CD14-positive monocyte (primary cell): Measurements from ENCODE around the gene WNT7B. TPM values are rescaled to one million over a fixed set of nuclear protein-coding genes. Genes with fewer than 3 reads are reported as not detected.

Source experiments
- DNase-seq, 3 donors: peaks; one replicate each; pipeline ENCODE4 v3.0.0-alpha.2; 2011 to 2022
- H2AFZ ChIP-seq: 2 replicates; pipeline ENCODE4 v1.6.0; 2012; ENCODE audit warnings: mild to moderate bottlenecking, low read depth, low read length, inconsistent platforms; ENCODE audit not compliant: insufficient read depth, poor library complexity, severe bottlenecking
- H3K27ac ChIP-seq, 2 donors: 1 replicate in 1 of 2; 2 replicates in 1 of 2; pipeline ENCODE4 v1.5.1; 2012 to 2013; ENCODE audit warnings: low read length in 2 of 2, control low read depth in 1 of 2, inconsistent platforms in 1 of 2, low read depth in 1 of 2, mild to moderate bottlenecking in 1 of 2
- H3K27me3 ChIP-seq, 2 donors: one replicate each; pipeline versions ENCODE4 v1.6.0 to v1.6.1; 2011 to 2013; ENCODE audit warnings: low read length in 2 of 2; ENCODE audit not compliant: control insufficient read depth in 2 of 2, insufficient read depth in 2 of 2
- H3K36me3 ChIP-seq, 2 donors: replicated peaks in 1 of 2; 1 replicate in 1 of 2; 2 replicates in 1 of 2; pipeline versions ENCODE4 v1.5.1 to v1.6.1; 2012 to 2013; ENCODE audit warnings: low read length in 2 of 2, control low read depth in 1 of 2, inconsistent platforms in 1 of 2, mild to moderate bottlenecking in 1 of 2; ENCODE audit not compliant: insufficient read depth in 2 of 2, control insufficient read depth in 1 of 2
- H3K4me1 ChIP-seq, 2 donors: 1 replicate in 1 of 2; 2 replicates in 1 of 2; pipeline versions ENCODE4 v1.5.1 to v1.6.1; 2012 to 2013; ENCODE audit warnings: low read length in 2 of 2, control low read depth in 1 of 2, inconsistent platforms in 1 of 2, mild to moderate bottlenecking in 1 of 2, moderate library complexity in 1 of 2; ENCODE audit not compliant: insufficient read depth in 2 of 2, control insufficient read depth in 1 of 2
- H3K4me2 ChIP-seq: replicated peaks from 2 replicates; pipeline ENCODE3; 2012; ENCODE audit warnings: low read length, moderate library complexity, mild to moderate bottlenecking; ENCODE audit not compliant: poor library complexity, severe bottlenecking; ENCODE audit errors: extremely low read depth
- H3K4me3 ChIP-seq, 3 experiments: fragments of 200-600 bp in 1 of 3; sonication (generic) in 1 of 3; replicated peaks in 1 of 3; 1 replicate in 2 of 3; 2 replicates in 1 of 3; pipeline ENCODE4 v1.5.1; 2011 to 2013; ENCODE audit warnings: low read length in 3 of 3, mild to moderate bottlenecking in 3 of 3, control low read depth in 2 of 3, low read depth in 2 of 3, inconsistent platforms in 1 of 3, moderate library complexity in 1 of 3
- H3K79me2 ChIP-seq: 2 replicates; pipeline ENCODE4 v1.6.0; 2012; ENCODE audit warnings: mild to moderate bottlenecking, control low read depth, inconsistent platforms, low read length, moderate library complexity; ENCODE audit not compliant: insufficient read depth
- H3K9ac ChIP-seq: 2 replicates; pipeline ENCODE4 v1.6.0; 2017; ENCODE audit warnings: low read length, mild to moderate bottlenecking; ENCODE audit not compliant: insufficient read depth, poor library complexity, severe bottlenecking
- H3K9me3 ChIP-seq, 2 donors: replicated peaks in 1 of 2; 1 replicate in 1 of 2; 2 replicates in 1 of 2; pipeline versions ENCODE4 v1.5.1 to v1.6.1; 2012 to 2013; ENCODE audit warnings: low read length in 2 of 2, control low read depth in 1 of 2; ENCODE audit not compliant: control insufficient read depth in 1 of 2, insufficient read depth in 1 of 2
- H4K20me1 ChIP-seq: 2 replicates; pipeline ENCODE4 v1.6.0; 2012; ENCODE audit warnings: mild to moderate bottlenecking, low read length, control low read depth, moderate library complexity; ENCODE audit not compliant: insufficient read depth
- H3K27ac Mint-ChIP-seq, 7 donors: one replicate each; pipeline ENCODE4 v1.8.0; 2020; ENCODE audit warnings: mild to moderate bottlenecking in 7 of 7, mixed read lengths in 7 of 7, moderate library complexity in 6 of 7, inconsistent platforms in 2 of 7
- H3K27me3 Mint-ChIP-seq, 3 donors: one replicate each; pipeline ENCODE4 v1.8.0; 2021 to 2022; ENCODE audit warnings: low read depth in 3 of 3, mild to moderate bottlenecking in 3 of 3, mixed read lengths in 3 of 3, moderate library complexity in 3 of 3, inconsistent platforms in 1 of 3
- H3K36me3 Mint-ChIP-seq, 2 donors: one replicate each; pipeline ENCODE4 v1.8.0; 2020; ENCODE audit warnings: mixed read lengths in 2 of 2, inconsistent platforms in 1 of 2, mild to moderate bottlenecking in 1 of 2
- H3K4me1 Mint-ChIP-seq: one replicate; pipeline ENCODE4 v1.8.0; 2020; ENCODE audit warnings: mild to moderate bottlenecking, mixed read lengths
- H3K4me3 Mint-ChIP-seq, 2 donors: one replicate each; pipeline ENCODE4 v1.8.0; 2020; ENCODE audit warnings: mild to moderate bottlenecking in 2 of 2, mixed read lengths in 2 of 2, moderate library complexity in 1 of 2
- H3K9me3 Mint-ChIP-seq, 7 donors: one replicate each; pipeline ENCODE4 v1.8.0; 2020 to 2022; ENCODE audit warnings: mixed read lengths in 7 of 7, mild to moderate bottlenecking in 6 of 7, moderate library complexity in 6 of 7, inconsistent platforms in 2 of 7
- WGBS: methylation state at CpG from one replicate; pipeline ENCODE4 v1.1.5; 2013; ENCODE audit warnings: missing lambda C conversion rate; ENCODE audit not compliant: insufficient coverage; 5-methylcytosine and 5-hydroxymethylcytosine counted together
- intact Hi-C, 2 donors: fragments of 100-400 bp; cut with micrococcal nuclease; formaldehyde crosslinking; loops; one replicate each; pipeline versions ENCODE4 v1.15.0 to v1.15.1; 2023
- polyA plus RNA-seq, 3 donors: library from polyadenylated mRNA; depleted of rRNA in 1 of 3; unstranded in 2 of 3; stranded (reverse) in 1 of 3; fragments of 300-500 nt in 2 of 3; fragments of >200 nt in 1 of 3; fragmentation: Illumina TruSeq in 2 of 3; gene quantifications; 1 replicate in 2 of 3; 2 replicates in 1 of 3; pipeline ENCODE4 v1.2.3, GENCODE V29; 2012 to 2021
- TF ChIP-seq, protein P1 (sequence below): fragments of 200-600 bp; IDR thresholded peaks from one replicate; pipeline ENCODE4 v1.8.0; 2022; ENCODE audit warnings: antibody characterized with exemption, mild to moderate bottlenecking

Gene WNT7B
- polyA plus RNA-seq, 3 donors: not detected

DNA sequence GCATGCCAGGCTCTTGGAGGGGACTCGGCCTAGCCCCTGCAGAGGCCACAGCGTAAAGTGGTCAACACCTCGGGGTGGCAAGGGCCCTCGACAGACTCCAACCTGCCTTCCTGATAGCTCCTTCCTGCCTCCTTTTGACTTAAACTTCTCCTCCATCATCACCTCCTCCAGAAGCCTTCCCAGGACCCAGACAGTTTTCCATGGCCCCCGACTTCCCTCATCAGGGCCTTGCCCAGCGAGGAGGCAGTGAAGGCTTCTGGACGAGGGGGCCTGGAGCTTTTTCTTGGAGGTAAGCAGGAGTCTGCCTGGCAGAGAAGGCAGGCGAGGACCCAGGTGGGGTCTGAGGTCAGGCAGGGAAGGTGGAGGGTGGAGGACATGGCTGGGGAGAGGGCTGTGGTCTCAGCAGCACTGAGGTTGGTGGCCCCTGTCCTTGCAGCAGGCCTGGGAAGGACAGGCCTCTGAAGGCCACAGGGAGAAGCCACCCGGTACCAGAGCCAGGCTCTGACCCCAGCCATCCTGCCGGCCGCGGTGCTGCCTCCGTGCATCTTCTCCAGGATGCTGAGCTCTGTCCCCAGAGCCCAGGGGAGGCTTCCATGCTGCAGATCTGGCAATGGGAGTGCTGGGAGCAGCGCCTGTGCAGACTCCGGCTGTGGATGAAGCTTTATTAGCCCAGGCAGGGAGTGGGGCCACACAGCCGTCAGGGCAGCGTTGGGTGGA lies 81.4 kb downstream of the WNT7B start:
- WGBS: 96% methylated on average over 17 of the region's 17 CpGs
- peaks cover 10 to 33% (median 16%) of the 10 kb centered on the region in 3 donors for H3K27me3 Mint-ChIP-seq
- H3K4me3 ChIP-seq: no peak overlapping the region
- no peaks in the 10 kb centered on the region for H3K36me3 Mint-ChIP-seq
- no peak overlapping the region for H3K27ac Mint-ChIP-seq
- no peak overlapping the region for H3K27ac ChIP-seq
- H4K20me1 ChIP-seq: no peaks in the 10 kb centered on the region
- no peaks in the 10 kb centered on the region for H3K36me3 ChIP-seq
- intact Hi-C loops: no loop called here
- H3K4me1 ChIP-seq: no peaks in the 10 kb centered on the region
- H3K9me3 ChIP-seq: no peaks in the 10 kb centered on the region
- peaks cover 0 to 5% (median 0%) of the 10 kb centered on the region in 7 donors for H3K9me3 Mint-ChIP-seq
- no peak overlapping the region for H3K9ac ChIP-seq
- no peaks in the 10 kb centered on the region for H3K79me2 ChIP-seq
- H3K27me3 ChIP-seq: peaks cover 0 to 20% of the 10 kb centered on the region in 2 donors
- TF ChIP-seq, protein P1, sequence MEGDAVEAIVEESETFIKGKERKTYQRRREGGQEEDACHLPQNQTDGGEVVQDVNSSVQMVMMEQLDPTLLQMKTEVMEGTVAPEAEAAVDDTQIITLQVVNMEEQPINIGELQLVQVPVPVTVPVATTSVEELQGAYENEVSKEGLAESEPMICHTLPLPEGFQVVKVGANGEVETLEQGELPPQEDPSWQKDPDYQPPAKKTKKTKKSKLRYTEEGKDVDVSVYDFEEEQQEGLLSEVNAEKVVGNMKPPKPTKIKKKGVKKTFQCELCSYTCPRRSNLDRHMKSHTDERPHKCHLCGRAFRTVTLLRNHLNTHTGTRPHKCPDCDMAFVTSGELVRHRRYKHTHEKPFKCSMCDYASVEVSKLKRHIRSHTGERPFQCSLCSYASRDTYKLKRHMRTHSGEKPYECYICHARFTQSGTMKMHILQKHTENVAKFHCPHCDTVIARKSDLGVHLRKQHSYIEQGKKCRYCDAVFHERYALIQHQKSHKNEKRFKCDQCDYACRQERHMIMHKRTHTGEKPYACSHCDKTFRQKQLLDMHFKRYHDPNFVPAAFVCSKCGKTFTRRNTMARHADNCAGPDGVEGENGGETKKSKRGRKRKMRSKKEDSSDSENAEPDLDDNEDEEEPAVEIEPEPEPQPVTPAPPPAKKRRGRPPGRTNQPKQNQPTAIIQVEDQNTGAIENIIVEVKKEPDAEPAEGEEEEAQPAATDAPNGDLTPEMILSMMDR: no peak
- no peak overlapping the region for H3K4me2 ChIP-seq
- DNase-seq: no peak
- peaks cover 3% of the 10 kb centered on the region for H3K4me1 Mint-ChIP-seq
- H2AFZ ChIP-seq: no peak overlapping the region
- H3K4me3 Mint-ChIP-seq: no peak overlapping the region

DNA sequence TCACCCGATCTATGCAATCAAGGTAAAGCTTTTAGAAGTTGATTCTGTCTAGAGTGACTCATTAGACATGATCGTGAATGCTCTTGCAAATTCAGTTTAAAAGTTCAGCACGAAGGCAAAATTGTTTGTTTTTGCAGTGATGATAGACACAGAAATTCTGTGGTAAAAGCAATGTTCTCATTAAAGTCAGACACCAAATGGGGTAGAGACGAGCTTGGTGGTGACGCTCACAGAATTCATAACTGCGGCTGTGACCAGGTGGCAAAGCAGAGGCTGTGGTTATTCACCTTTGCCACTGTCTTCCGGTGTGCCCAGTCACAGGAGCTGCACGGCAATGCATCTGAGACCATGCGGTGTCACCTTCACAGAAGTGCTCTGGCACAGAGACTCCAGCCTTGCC lies 83.4 kb downstream of the WNT7B start:
- H3K27me3 ChIP-seq: peaks cover 0 to 37% of the 10 kb centered on the region in 2 donors

More for the DNA sequence above, 83.4 kb downstream of the WNT7B start:
- intact Hi-C loops: no loop called here
- H3K79me2 ChIP-seq: no peaks in the 10 kb centered on the region
- no peaks in the 10 kb centered on the region for H3K9me3 ChIP-seq
- no peaks in the 10 kb centered on the region for H4K20me1 ChIP-seq
- no peak overlapping the region for H2AFZ ChIP-seq
- no peak for DNase-seq
- Mint-ChIP-seq H3K4me1 (peaks cover 3% of the 10 kb centered on the region), H3K27ac (no peak overlapping the region), H3K9me3 (peaks cover 0 to 6% (median 0%) of the 10 kb centered on the region in 7 donors), H3K4me3 (no peak overlapping the region), H3K27me3 (peaks cover 19 to 45% (median 29%) of the 10 kb centered on the region in 3 donors), H3K36me3 (no peaks in the 10 kb centered on the region)
- H3K9ac ChIP-seq: no peak overlapping the region
- H3K4me3 ChIP-seq: no peak overlapping the region
- H3K27ac ChIP-seq: no peak overlapping the region
- no peak overlapping the region for H3K4me2 ChIP-seq
- no peaks in the 10 kb centered on the region for H3K4me1 ChIP-seq
- H3K36me3 ChIP-seq: no peaks in the 10 kb centered on the region
- WGBS: 81% methylated on average over 8 of the region's 9 CpGs
- TF ChIP-seq, protein P1: no peak
